ENCODE results near the gene SIVA1. TPM values are rescaled to one million over a fixed set of nuclear protein-coding genes. Genes with fewer than 3 reads are reported as not detected.

The SIVA1 gene
- total and polyA plus RNA-seq, 9 of the 15 experiments (the other 6 are each of a cell fraction or from before 2014, with no cell fraction given) = 4.2 to 186 (median 54.2) TPM

DNA sequence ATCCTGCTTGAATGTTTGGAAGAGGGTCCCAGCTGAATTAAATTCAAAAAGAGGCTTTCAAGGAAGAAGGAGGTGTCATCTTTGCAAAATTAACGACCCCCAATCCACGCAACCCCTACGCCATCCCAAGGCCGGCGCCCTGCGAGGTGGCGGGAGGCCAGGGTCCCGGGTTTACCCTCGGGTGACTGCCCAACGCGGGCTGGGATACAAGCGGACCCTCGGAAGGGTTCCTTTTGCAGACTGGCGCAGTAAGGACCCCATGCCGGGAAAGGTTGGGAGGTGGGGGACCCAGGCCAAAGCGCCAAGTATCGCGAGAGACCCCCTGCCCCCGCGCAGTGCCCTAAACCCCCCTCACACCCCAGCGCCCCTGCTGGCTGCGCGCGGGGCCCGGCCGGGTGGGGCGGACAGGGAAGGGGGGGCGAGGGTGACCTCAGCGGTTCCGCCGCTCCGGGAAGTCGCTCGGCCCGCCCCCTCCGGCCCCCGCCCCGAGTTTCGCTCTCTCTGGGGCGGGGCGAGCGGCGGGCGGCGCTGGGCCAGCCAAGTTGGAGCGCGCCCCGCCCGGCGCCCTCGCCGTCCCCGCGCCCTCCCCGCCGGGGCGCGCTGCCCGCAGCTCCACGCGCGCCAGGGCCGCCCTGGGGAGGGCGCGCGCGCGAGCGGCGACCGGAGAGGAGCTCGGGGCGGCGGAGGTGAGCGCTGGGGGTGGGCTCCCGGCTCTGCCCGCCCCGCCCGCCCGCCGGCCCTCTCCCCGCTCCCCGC is 47.2 kb downstream of the SIVA1 start (continued):
- peak; percentile 28; the same call in 1 of the 2 replicates for TF ChIP-seq ZNF592 (IDR thresholded peaks at IDR 0.05)
- no peak for TF ChIP-seq ETV6 (IDR thresholded peaks at IDR 0.05; ENCODE audit: borderline replicate concordance in 1 of 2, low read depth in 2 of 2, low read length in 1 of 2)
- no peak for TF ChIP-seq ETV6 (CRISPR knock-in tag; IDR thresholded peaks at IDR 0.05; ENCODE audit: borderline replicate concordance)
- no peak for TF ChIP-seq RBM34 (IDR thresholded peaks at IDR 0.05; ENCODE audit: borderline replicate concordance, insufficient read depth, low read length)
- 0 out of 2 replicates have a peak, but pooled peaks have one; percentile 38 for TF ChIP-seq ZNF766 (CRISPR knock-in tag; conservative IDR thresholded peaks at IDR 0.05)
- no peak for TF ChIP-seq SIN3B (IDR thresholded peaks at IDR 0.05; ENCODE audit: low read depth)
- TF ChIP-seq HMBOX1 (IDR thresholded peaks at IDR 0.05) = no peak
- TF ChIP-seq, protein P1, sequence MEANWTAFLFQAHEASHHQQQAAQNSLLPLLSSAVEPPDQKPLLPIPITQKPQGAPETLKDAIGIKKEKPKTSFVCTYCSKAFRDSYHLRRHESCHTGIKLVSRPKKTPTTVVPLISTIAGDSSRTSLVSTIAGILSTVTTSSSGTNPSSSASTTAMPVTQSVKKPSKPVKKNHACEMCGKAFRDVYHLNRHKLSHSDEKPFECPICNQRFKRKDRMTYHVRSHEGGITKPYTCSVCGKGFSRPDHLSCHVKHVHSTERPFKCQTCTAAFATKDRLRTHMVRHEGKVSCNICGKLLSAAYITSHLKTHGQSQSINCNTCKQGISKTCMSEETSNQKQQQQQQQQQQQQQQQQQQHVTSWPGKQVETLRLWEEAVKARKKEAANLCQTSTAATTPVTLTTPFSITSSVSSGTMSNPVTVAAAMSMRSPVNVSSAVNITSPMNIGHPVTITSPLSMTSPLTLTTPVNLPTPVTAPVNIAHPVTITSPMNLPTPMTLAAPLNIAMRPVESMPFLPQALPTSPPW (CRISPR knock-in tag; IDR thresholded peaks at IDR 0.05) = peak; percentile 99
- peak; percentile 33; the same call in 1 of the 2 replicates for TF ChIP-seq CREB1 (IDR thresholded peaks at IDR 0.05)
- no peak for TF ChIP-seq CREB1 (CRISPR knock-in tag; IDR thresholded peaks at IDR 0.05)
- no peak for TF ChIP-seq HIVEP1 (CRISPR knock-in tag; IDR thresholded peaks at IDR 0.05)
- no peak for TF ChIP-seq CBFA2T2 (conservative IDR thresholded peaks at IDR 0.05)
- 0 out of 4 replicates have a peak, but pooled peaks of 1 of the 2 experiments have one; percentile 36 for TF ChIP-seq NONO (IDR thresholded peaks at IDR 0.05; ENCODE audit: low read depth in 2 of 2, low read length in 1 of 2)
- no peak for TF ChIP-seq KLF16 (IDR thresholded peaks at IDR 0.05)
- TF ChIP-seq, protein P2, sequence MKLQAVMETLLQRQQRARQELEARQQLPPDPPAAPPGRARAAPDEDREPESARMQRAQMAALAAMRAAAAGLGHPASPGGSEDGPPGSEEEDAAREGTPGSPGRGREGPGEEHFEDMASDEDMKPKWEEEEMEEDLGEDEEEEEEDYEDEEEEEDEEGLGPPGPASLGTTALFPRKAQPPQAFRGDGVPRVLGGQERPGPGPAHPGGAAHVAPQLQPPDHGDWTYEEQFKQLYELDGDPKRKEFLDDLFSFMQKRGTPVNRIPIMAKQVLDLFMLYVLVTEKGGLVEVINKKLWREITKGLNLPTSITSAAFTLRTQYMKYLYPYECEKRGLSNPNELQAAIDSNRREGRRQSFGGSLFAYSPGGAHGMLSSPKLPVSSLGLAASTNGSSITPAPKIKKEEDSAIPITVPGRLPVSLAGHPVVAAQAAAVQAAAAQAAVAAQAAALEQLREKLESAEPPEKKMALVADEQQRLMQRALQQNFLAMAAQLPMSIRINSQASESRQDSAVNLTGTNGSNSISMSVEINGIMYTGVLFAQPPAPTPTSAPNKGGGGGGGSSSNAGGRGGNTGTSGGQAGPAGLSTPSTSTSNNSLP (IDR thresholded peaks at IDR 0.05; ENCODE audit: borderline replicate concordance, low read depth, low read length) = no peak
- no peak for TF ChIP-seq NR2C2 (CRISPR knock-in tag; IDR thresholded peaks at IDR 0.05)
- peak; percentile 54; the same call in 1 of the 2 replicates for TF ChIP-seq NR2C2 (tag; IDR thresholded peaks at IDR 0.05)
- peak; percentile 22; the same call in 1 of the 2 replicates for TF ChIP-seq CXXC5 (CRISPR knock-in tag; IDR thresholded peaks at IDR 0.05)
- TF ChIP-seq CCNT2 (IDR thresholded peaks at IDR 0.05; ENCODE audit: borderline replicate concordance, extremely low read depth, insufficient read length, low read depth, low read length) = peak; percentile 78

Data from K562 (cell line).